Chondrocyte (in vitro differentiated cells): ENCODE measurements around the gene MYLK. TPM values are rescaled to one million over a fixed set of nuclear protein-coding genes. Genes with fewer than 3 reads are reported as not detected.
A peak's percentile ranks its signal among the peaks of the same experiment; 100 is the strongest.

Experiments used
- DNase-seq: peaks from one replicate; pipeline ENCODE4 v3.0.0; 2021; ENCODE audit warnings: mixed read lengths, low spot score
- H3K27ac Mint-ChIP-seq: one replicate; pipeline ENCODE4 v1.8.0; 2021; ENCODE audit warnings: mild to moderate bottlenecking, moderate library complexity, mixed read lengths; ENCODE audit not compliant: unreplicated experiment
- H3K27me3 Mint-ChIP-seq: 2 replicates; pipeline ENCODE4 v1.8.0; 2021; ENCODE audit warnings: low read depth, mixed read lengths
- H3K36me3 Mint-ChIP-seq: 2 replicates; pipeline ENCODE4 v1.8.0; 2021; ENCODE audit warnings: low read depth, mixed read lengths
- H3K4me1 Mint-ChIP-seq: 2 replicates; pipeline ENCODE4 v1.8.0; 2021; ENCODE audit warnings: low read depth, mild to moderate bottlenecking, mixed read lengths
- H3K4me3 Mint-ChIP-seq: one replicate; pipeline ENCODE4 v1.8.0; 2021; ENCODE audit warnings: mild to moderate bottlenecking, moderate library complexity, mixed read lengths; ENCODE audit not compliant: unreplicated experiment
- H3K9me3 Mint-ChIP-seq: 2 replicates; pipeline ENCODE4 v1.8.0; 2021; ENCODE audit warnings: low read depth, mixed read lengths
- total RNA-seq: library from RNA; stranded (reverse); gene quantifications from 3 replicates; pipeline ENCODE4 v1.2.1, GENCODE V29; 2021
- TF ChIP-seq, protein P1 (sequence below): fragments of 200-600 bp; sonication (generic); IDR thresholded peaks from 2 replicates; pipeline ENCODE4 v1.5.0; 2021; ENCODE audit warnings: antibody characterized with exemption, mild to moderate bottlenecking, moderate library complexity

MYLK gene
- total RNA-seq, 1 donor from 2014 or later: 405 TPM

- peaks cover 44% of the 10 kb centered on the region for H3K4me1 Mint-ChIP-seq
- H3K27ac Mint-ChIP-seq: no peak overlapping the region
- H3K27me3 Mint-ChIP-seq: no peaks in the 10 kb centered on the region
- DNase-seq: no peak
- peaks cover 57% of the 10 kb centered on the region for H3K36me3 Mint-ChIP-seq
- TF ChIP-seq, protein P1, sequence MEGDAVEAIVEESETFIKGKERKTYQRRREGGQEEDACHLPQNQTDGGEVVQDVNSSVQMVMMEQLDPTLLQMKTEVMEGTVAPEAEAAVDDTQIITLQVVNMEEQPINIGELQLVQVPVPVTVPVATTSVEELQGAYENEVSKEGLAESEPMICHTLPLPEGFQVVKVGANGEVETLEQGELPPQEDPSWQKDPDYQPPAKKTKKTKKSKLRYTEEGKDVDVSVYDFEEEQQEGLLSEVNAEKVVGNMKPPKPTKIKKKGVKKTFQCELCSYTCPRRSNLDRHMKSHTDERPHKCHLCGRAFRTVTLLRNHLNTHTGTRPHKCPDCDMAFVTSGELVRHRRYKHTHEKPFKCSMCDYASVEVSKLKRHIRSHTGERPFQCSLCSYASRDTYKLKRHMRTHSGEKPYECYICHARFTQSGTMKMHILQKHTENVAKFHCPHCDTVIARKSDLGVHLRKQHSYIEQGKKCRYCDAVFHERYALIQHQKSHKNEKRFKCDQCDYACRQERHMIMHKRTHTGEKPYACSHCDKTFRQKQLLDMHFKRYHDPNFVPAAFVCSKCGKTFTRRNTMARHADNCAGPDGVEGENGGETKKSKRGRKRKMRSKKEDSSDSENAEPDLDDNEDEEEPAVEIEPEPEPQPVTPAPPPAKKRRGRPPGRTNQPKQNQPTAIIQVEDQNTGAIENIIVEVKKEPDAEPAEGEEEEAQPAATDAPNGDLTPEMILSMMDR: no peak
- H3K4me3 Mint-ChIP-seq: no peak overlapping the region
- no peaks in the 10 kb centered on the region for H3K9me3 Mint-ChIP-seq
These were observed 235.3 kb downstream of the MYLK start for GRCh38 chr3:123648696-123649405.

DNA sequence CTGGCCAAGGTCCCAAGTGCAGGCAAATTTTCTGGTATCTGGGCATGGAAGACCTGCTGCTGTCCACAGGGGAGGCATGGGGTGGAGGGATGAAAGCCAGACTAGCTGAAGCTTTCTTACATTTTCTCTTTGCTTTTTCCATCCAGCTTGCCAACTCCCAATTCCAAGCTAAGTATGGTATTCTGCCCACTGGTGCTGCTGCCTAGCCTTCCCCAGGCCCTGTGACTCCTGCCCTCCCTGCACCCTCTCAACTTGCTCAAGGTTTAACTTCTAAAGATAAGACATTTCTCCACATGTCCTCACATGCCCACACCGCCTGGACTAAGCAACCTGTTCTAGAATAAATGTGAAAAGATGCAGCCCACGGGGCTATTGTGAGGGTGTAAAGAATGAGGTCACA, 239.8 kb downstream of the MYLK start:
- Mint-ChIP-seq H3K27me3 (no peaks in the 10 kb centered on the region), H3K36me3 (peaks cover 50% of the 10 kb centered on the region), H3K9me3 (no peaks in the 10 kb centered on the region), H3K4me1 (peaks cover 54% of the 10 kb centered on the region), H3K27ac (peak overlapping the region; percentile 61), H3K4me3 (no peak overlapping the region)
- no peak for DNase-seq
- TF ChIP-seq, protein P1: no peak

DNA sequence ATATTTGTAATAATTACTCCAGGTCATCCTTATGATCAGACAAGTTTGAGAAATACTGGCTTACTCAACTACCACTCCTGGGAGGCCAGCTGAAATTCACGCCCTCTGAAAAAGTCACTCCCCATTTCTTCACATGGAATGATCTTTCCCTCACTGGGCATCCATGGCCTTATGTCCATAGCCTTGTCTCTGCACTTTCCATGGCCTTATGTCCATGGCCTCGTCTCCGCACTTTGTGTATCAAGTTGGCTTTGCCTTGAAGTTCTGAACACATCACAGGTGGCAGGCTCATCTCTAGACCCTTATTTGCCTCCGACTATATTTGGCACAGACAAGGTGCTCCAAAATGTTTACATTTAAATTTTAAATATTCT, 241.2 kb downstream of the MYLK start:
- H3K4me3 Mint-ChIP-seq: no peak overlapping the region
- no peak for DNase-seq
- no peaks in the 10 kb centered on the region for H3K9me3 Mint-ChIP-seq
- peaks cover 59% of the 10 kb centered on the region for H3K4me1 Mint-ChIP-seq
- no peaks in the 10 kb centered on the region for H3K27me3 Mint-ChIP-seq
- no peak overlapping the region for H3K27ac Mint-ChIP-seq
- H3K36me3 Mint-ChIP-seq: peaks cover 47% of the 10 kb centered on the region
- TF ChIP-seq, protein P1: no peak

DNA sequence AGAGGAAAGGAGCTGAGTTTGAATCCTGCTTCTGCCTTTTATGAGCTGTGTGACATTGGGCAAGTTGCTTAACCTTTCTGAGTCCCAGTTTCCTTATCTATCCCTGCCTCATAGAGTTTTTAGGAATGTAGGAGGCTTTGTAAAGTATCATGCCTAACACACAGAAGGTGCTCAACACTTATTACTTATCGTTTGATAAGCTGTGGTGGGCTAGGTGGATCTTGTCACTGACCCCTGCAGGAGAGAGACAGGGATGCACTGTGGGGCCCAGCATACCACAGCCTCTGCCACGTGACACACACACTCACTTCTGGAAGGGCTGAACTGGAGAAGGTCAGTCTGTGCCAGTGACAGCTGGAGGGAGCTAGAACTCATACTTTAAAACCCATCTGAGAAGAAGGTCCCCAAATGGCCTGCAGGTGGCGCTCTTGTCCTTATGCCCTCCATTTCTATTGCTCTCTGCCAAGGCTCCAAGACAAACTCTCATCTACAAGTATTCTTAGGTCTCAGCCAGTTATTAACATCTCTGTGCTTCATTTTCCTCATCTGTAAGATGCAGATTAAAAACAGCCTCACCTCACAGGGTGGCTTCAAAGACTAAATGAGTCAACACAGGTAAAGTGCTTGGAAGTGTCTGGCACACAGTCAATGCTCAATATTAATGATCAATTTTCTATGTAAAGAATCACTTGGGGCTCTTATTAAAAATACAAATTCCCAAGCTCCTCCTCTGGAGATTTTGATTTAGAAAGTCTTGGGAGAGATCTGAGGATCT, 241.8 kb downstream of the MYLK start:
- DNase-seq: no peak
- no peak overlapping the region for H3K4me3 Mint-ChIP-seq

GRCh38 chr3:123641505-123641904, 242.6 kb downstream of the MYLK start:
- TF ChIP-seq, protein P1: no peak
- H3K36me3 Mint-ChIP-seq: peaks cover 41% of the 10 kb centered on the region
- H3K27ac Mint-ChIP-seq: peak overlapping the region; percentile 87
- H3K27me3 Mint-ChIP-seq: no peaks in the 10 kb centered on the region
- H3K9me3 Mint-ChIP-seq: no peaks in the 10 kb centered on the region
- DNase-seq: no peak
- H3K4me3 Mint-ChIP-seq: no peak overlapping the region
- peaks cover 70% of the 10 kb centered on the region for H3K4me1 Mint-ChIP-seq

More for the DNA sequence above, 241.8 kb downstream of the MYLK start:
- Mint-ChIP-seq H3K36me3 (peaks cover 47% of the 10 kb centered on the region), H3K4me1 (peaks cover 61% of the 10 kb centered on the region), H3K27ac (peak overlapping the region; percentile 87), H3K9me3 (no peaks in the 10 kb centered on the region), H3K27me3 (no peaks in the 10 kb centered on the region)
- TF ChIP-seq, protein P1: peak; percentile 97
